HEK293 (cell line): Measurements from ENCODE around the gene COPS3.

Experiments
- TCF7L2 ChIP-seq: IDR thresholded peaks from 2 replicates; pipeline ENCODE4 v1.6.1; 2011; ENCODE audit warnings: low read depth, mild to moderate bottlenecking, inconsistent platforms, low read length, moderate library complexity, borderline replicate concordance
- ZFP3 ChIP-seq: fragments of 450-650 bp; formaldehyde crosslinking; IDR thresholded peaks from 2 replicates; pipeline ENCODE4 v1.5.1; 2016; ENCODE audit warnings: low read depth, missing biosample characterization, missing genetic modification characterization
- ZNF138 ChIP-seq: fragments of 450-650 bp; formaldehyde crosslinking; IDR thresholded peaks from 2 replicates; pipeline ENCODE4 v1.5.1; 2016; ENCODE audit warnings: missing biosample characterization, missing genetic modification characterization, borderline replicate concordance
- TF ChIP-seq, protein P1 (sequence below): fragments of 450-650 bp; formaldehyde crosslinking; IDR thresholded peaks from 2 replicates; pipeline ENCODE4 v1.5.1; 2016; ENCODE audit warnings: missing biosample characterization, missing genetic modification characterization
- TF ChIP-seq, protein P2 (sequence below): fragments of 450-650 bp; formaldehyde crosslinking; IDR thresholded peaks from 2 replicates; pipeline ENCODE4 v1.5.1; 2016; ENCODE audit warnings: missing biosample characterization, missing genetic modification characterization, borderline replicate concordance

DNA sequence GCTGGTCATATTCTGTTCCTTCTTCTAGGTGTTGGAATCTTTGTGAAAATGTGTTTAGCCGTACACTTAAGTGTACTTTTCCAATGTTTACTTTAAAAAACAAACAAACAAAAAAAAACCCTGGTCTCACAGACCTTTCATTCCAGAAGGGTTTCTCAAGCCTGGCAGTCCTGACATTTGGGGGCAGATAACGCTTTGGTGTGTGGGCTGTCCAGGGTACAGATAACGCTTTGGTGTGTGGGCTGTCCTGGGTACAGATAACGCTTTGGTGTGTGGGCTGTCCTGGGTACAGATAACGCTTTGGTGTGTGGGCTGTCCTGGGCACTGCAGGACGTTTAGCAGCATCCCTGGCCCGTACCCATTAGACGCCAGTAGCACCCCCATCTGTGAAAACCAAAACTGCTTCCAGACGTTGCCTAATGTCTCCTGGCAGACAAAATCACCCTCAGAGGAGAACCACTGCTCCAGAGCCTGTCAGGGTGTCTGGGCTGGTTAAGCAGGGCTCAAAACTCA lies 28.8 kb downstream of the COPS3 start:
- TF ChIP-seq, protein P1, sequence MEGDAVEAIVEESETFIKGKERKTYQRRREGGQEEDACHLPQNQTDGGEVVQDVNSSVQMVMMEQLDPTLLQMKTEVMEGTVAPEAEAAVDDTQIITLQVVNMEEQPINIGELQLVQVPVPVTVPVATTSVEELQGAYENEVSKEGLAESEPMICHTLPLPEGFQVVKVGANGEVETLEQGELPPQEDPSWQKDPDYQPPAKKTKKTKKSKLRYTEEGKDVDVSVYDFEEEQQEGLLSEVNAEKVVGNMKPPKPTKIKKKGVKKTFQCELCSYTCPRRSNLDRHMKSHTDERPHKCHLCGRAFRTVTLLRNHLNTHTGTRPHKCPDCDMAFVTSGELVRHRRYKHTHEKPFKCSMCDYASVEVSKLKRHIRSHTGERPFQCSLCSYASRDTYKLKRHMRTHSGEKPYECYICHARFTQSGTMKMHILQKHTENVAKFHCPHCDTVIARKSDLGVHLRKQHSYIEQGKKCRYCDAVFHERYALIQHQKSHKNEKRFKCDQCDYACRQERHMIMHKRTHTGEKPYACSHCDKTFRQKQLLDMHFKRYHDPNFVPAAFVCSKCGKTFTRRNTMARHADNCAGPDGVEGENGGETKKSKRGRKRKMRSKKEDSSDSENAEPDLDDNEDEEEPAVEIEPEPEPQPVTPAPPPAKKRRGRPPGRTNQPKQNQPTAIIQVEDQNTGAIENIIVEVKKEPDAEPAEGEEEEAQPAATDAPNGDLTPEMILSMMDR (tag by site-specific recombination) = no peak
- TF ChIP-seq TCF7L2 = no peak
- no peak for TF ChIP-seq ZFP3 (tag by site-specific recombination)
- no peak for TF ChIP-seq ZNF138 (tag by site-specific recombination)
- TF ChIP-seq, protein P2, sequence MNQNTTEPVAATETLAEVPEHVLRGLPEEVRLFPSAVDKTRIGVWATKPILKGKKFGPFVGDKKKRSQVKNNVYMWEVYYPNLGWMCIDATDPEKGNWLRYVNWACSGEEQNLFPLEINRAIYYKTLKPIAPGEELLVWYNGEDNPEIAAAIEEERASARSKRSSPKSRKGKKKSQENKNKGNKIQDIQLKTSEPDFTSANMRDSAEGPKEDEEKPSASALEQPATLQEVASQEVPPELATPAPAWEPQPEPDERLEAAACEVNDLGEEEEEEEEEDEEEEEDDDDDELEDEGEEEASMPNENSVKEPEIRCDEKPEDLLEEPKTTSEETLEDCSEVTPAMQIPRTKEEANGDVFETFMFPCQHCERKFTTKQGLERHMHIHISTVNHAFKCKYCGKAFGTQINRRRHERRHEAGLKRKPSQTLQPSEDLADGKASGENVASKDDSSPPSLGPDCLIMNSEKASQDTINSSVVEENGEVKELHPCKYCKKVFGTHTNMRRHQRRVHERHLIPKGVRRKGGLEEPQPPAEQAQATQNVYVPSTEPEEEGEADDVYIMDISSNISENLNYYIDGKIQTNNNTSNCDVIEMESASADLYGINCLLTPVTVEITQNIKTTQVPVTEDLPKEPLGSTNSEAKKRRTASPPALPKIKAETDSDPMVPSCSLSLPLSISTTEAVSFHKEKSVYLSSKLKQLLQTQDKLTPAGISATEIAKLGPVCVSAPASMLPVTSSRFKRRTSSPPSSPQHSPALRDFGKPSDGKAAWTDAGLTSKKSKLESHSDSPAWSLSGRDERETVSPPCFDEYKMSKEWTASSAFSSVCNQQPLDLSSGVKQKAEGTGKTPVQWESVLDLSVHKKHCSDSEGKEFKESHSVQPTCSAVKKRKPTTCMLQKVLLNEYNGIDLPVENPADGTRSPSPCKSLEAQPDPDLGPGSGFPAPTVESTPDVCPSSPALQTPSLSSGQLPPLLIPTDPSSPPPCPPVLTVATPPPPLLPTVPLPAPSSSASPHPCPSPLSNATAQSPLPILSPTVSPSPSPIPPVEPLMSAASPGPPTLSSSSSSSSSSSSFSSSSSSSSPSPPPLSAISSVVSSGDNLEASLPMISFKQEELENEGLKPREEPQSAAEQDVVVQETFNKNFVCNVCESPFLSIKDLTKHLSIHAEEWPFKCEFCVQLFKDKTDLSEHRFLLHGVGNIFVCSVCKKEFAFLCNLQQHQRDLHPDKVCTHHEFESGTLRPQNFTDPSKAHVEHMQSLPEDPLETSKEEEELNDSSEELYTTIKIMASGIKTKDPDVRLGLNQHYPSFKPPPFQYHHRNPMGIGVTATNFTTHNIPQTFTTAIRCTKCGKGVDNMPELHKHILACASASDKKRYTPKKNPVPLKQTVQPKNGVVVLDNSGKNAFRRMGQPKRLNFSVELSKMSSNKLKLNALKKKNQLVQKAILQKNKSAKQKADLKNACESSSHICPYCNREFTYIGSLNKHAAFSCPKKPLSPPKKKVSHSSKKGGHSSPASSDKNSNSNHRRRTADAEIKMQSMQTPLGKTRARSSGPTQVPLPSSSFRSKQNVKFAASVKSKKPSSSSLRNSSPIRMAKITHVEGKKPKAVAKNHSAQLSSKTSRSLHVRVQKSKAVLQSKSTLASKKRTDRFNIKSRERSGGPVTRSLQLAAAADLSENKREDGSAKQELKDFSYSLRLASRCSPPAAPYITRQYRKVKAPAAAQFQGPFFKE (tag by site-specific recombination) = no peak
